HG03469 (cell line): Measurements from ENCODE around the gene OLFM2.
"Not testable (repeated sequence)": the region's sequence is repeated elsewhere in the genome, so short reads cannot be mapped to it uniquely, and the experiment has no call there.

ENCODE experiments used
- ATAC-seq: cut with Tn5 transposase; IDR thresholded peaks from one replicate; pipeline ENCODE4 v1.9.1; 2021; ENCODE audit warnings: mild to moderate bottlenecking, moderate library complexity, moderate number of reproducible peaks; ENCODE audit not compliant: unreplicated experiment

The OLFM2 gene

GRCh38 chr19:9943744-9944143 is 7.4 kb upstream of the OLFM2 start:
- no peak for ATAC-seq

DNA sequence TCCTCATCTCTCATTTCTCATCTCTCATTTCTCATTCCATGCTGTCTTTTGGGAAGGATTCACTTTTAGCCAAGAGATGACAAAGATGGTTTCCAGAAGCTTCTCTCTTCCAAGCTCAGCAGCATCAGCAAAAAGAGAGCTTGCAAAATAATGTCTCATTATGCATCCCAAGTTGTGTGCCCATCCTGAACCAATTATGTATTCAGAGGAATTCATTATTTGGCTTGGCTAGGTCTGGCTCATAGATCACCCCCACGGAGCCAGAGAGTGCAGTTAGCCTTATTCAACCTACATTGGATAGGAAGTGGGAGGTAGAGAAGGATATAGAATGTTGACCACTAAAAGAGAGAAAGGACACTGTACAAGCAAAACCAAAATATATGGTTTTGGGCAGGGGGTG is 5.4 kb upstream of the OLFM2 start:
- no peak for ATAC-seq

GRCh38 chr19:9941231-9941630 is 4.9 kb upstream of the OLFM2 start:
- ATAC-seq, result no peak

DNA sequence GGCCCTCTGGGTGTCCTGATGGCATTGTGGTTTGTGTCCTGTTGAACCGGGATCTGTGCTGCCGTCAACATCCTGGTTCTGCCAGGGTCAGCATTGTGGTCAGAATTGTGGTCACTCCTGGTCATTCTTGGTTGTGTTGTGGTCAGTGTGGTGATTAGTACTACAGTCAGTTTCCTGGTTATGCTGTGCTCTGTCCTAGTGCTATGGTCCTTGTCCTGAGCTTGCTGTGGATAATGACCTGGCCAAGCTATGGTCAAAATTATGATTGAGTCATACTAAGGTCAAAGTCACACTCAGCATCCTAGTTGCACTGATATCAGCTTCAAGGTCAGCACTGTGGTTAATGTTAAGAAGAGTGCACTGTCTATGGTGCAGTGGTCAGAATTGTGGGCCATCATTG is 4.5 kb upstream of the OLFM2 start:
- ATAC-seq, result no peak

DNA sequence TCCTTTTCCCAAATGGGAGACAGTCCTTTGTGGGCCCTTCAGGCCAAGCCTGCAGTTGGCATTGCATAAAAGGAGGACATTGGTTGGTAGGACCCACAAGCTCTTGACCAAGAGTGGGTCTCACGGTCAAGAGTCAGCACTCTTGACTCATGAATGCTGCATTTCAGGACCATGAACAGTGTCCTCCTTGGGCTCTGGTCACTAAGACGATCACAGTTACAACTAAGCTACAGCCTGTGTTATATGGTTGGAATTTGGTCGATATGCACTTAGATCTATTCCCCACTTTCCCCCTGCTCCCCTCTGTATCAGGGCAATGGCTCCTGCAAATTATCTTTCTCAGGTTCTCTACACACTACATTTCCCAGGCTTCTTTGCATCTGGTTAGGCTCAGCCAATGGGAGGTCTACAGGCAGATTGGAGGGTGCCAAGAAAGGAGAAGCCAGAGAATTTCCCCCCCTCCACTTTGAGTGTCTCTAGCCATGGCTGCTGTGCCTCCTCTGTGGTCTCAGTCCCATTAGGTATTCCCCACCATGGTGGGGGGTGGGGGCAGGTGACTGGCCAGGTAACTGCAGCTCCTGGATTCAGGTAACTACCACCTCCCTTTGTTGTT is 3.1 kb upstream of the OLFM2 start:
- ATAC-seq, result no peak

GRCh38 chr19:9937001-9937411 is 691 bp upstream of the OLFM2 start:
- ATAC-seq, result no peak

GRCh38 chr19:9935506-9936325 is 599 bp downstream of the OLFM2 start:
- no peak for ATAC-seq

GRCh38 chr19:9934132-9934950 is 2.0 kb downstream of the OLFM2 start:
- ATAC-seq, result no peak

GRCh38 chr19:9932835-9933234 is 3.5 kb downstream of the OLFM2 start:
- ATAC-seq, result no peak

DNA sequence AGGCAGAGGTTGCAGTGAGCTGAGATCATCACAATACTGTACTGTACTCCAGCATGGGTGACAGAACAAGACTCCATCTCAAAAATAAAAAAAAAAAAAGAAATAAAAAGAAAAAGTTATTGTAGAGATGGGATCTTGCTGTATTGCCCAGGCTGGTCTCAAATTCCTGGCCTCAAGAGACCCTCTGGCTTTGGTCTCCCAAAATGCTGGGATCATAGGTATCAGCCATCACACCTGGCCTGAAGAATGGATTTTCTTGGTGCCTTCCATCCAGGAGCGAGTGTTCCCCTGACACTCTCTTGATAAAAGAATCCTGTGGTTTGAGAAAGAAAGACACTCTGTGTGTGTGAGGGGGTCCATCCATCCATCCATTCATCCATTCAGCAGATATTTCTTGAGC is 4.7 kb downstream of the OLFM2 start:
- ATAC-seq, result no peak

DNA sequence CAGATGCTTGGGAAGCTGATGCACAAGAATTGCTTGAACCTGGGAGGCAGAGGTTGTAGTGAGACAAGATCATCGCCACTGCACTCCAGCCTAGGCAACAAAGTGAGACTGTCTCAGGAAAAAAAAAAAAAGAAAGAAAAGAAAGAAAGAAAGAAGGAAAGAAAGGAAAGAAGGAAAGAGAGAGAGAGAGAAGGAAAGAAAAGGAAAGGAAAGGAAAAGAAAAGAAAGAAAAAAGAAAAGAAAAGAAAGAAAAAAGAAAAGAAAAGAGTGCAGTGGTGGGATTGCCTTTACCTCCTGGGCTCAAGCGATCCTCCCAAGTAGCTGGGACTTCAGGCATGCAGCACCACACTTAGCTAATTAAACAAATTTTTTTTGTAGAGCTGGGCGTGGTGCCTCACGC is 12.9 kb downstream of the OLFM2 start:
- no peak for ATAC-seq

GRCh38 chr19:9922782-9923379 is 13.4 kb downstream of the OLFM2 start:
- not testable (repeated sequence) for ATAC-seq

- no peak for ATAC-seq
Observed at GRCh38 chr19:9917321-9917720, 19.0 kb downstream of the OLFM2 start.

DNA sequence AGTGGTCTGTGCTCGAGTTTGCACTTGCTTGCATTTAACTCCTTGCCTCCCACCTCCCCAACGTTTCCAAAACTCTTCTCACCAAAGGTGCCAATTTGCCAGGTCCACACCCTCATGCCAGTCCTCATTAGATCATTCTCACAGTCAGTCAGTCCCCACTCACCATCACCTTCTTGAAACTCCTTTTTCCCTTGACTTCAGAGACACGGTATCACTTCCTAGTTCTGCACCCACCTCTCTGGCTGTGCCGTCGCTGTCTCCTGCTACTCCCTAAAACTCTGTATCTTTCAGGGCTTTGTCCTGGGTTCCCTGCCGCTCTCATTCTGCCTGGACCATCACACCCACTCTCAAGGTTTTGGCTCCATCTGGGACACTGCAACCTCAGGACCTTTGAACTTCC is 19.6 kb downstream of the OLFM2 start:
- ATAC-seq, result no peak

GRCh38 chr19:9914315-9915207 is 21.8 kb downstream of the OLFM2 start:
- ATAC-seq, result no peak

DNA sequence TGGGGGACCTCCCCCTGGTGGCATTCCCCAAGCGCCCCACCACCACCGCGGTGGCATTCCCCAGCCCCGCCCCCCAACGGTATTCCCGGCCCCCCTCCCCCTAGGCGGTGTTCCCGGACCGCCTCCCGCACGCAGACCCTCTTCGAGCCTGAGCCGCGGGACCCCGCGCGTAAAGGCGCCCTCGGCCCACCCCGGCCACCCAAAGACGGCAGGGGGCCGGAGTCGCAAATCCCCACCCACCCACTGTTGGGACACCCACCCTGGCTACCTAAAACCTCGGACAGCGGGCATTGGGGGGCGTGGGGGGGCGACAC is 22.4 kb downstream of the OLFM2 start:
- no peak for ATAC-seq

DNA sequence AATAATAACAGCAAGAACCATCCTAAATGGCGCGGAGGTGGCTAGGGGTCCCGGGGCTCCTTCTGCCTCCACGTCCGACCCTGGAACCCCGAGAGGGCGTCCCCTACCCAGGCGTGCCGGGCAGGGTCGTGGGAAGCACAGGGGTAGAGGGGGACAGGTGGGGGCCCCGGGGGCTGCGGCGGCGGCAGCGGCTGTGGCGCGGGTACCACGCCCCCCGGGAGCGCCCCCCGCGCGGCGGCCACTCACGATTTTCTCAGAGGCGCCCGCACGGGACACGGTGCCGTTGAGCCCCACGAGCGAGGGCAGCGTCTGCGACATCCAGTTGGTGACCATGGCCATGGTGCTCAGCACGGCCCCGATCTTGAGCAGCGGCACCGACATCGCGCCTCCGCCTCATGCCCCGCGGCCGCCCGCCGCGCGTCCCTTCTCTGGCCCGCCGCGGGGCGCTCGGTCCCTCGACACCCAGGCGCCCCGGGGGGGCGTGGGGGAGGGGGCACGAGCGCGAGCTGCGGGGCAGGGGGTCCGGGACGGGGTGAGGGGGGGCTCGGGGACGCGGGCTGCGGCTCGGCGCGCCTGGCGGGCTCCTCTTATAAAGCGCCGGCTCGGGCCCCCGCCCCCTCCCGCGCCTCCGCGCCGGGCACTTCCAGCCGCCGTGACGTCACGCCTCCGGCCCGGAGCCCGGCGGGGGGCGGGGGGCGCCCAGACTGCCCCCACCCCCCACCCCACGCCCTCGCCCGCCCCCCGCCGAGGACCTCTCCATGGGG is 22.9 kb downstream of the OLFM2 start:
- ATAC-seq, result no peak

DNA sequence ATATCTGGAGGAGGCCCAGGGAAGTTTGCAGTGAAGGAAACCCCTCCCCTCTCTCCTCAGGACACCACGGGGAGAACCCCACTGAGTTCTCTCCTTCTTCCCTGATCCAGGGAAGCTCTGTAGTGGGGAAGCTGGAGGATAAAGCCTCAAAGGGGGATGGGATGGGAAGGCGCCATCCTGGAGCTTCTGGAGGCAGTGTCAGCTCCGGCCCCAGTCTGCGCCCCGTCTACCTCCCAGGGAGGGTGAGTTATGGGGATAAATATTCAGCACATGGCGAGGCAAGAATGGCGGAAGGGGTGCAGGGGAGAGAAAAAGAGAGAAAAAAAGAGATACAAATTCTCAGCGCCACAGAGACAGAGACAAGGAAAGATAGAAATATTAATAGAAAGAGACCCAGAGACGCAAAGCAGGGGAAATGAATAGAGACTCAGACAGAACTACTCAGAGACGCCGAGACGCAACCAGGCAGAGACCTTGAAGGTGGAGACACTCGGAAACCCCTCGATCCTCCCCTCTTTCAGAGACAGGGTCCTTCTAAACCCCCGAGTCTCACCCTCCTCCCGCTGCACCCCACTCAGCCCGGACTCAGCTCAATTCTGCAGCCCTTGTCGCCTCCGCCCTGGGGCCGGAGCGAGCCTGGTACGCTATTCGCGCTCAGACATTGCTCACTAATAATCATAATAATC is 23.6 kb downstream of the OLFM2 start:
- no peak for ATAC-seq

DNA sequence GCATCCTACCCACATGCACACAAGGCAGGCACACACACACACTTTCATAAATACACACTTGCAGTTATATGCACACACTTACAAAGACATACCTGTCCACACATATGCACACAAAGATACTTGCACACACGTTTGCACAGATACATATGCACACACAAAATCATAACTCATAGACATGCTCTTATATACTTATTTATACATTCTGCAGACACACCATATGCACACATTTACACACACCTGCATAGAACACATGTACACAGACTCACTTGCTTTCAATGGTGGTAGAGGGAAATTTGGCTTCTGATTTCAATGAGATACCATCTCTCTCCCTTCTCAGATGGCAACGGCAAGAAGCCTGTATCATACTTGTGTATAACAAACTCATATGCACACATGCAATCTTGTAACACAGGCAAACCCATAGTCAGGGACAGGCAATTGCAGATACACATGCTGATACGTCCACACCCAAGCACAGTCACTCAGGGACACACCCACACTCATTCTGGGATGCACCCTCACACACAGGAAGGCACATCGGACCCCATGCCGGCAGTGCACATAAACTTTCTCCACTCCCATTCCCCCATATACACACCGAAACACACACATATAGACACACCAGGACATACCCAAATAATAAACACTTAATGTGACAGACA is 24.7 kb downstream of the OLFM2 start:
- ATAC-seq, result no peak
